GM20431 (cell line): ENCODE measurements around the gene RARRES1.

Experiments used
- in situ Hi-C: fragments of 300-500 bp; cut with MseI, MboI; formaldehyde crosslinking; loops from one replicate; pipeline ENCODE4 v1.15.0; 2020; ENCODE audit warnings: low sequenced_read_pairs; ENCODE audit not compliant: unreplicated experiment

Gene RARRES1

GRCh38 chr3:158737976-158738615 lies 5.8 kb upstream of the RARRES1 start:
- in situ Hi-C loops, result loop anchor here (10.0 kb wide), 1 partner anchor 47 kb away; no protein-coding TSS in a partner anchor

- in situ Hi-C loops, result loop anchor here (10.0 kb wide), 1 partner anchor 47 kb away; no protein-coding TSS in a partner anchor
These were observed 5.2 kb upstream of the RARRES1 start for GRCh38 chr3:158737410-158737809.

- in situ Hi-C loops, result loop anchor here (10.0 kb wide), 1 partner anchor 49 kb away; no protein-coding TSS in a partner anchor
These were observed 3.2 kb upstream of the RARRES1 start for GRCh38 chr3:158735296-158736033.

GRCh38 chr3:158733656-158734055 lies 1.4 kb upstream of the RARRES1 start:
- in situ Hi-C loops, result loop anchor here (10.0 kb wide), 1 partner anchor 51 kb away; no protein-coding TSS in a partner anchor

- in situ Hi-C loops, result loop anchor here (10.0 kb wide), 1 partner anchor 52 kb away; no protein-coding TSS in a partner anchor
These were observed 571 bp upstream of the RARRES1 start for GRCh38 chr3:158732856-158733200.

GRCh38 chr3:158731486-158731885 lies 771 bp downstream of the RARRES1 start:
- in situ Hi-C loops, result loop anchor here (10.0 kb wide), 1 partner anchor 53 kb away; no protein-coding TSS in a partner anchor

- in situ Hi-C loops, result no loop called here
These were observed 3.4 kb downstream of the RARRES1 start for GRCh38 chr3:158728851-158729250.

- in situ Hi-C loops, result no loop called here
These were observed 4.2 kb downstream of the RARRES1 start for GRCh38 chr3:158728061-158728377.

- in situ Hi-C loops, result no loop called here
These were observed 4.8 kb downstream of the RARRES1 start for GRCh38 chr3:158727206-158728060.

- in situ Hi-C loops, result no loop called here
These were observed 6.8 kb downstream of the RARRES1 start for GRCh38 chr3:158725348-158726011.

GRCh38 chr3:158723991-158724390 lies 8.3 kb downstream of the RARRES1 start:
- in situ Hi-C loops, result no loop called here

- in situ Hi-C loops, result no loop called here
These were observed 10.1 kb downstream of the RARRES1 start for GRCh38 chr3:158722108-158722507.

- in situ Hi-C loops, result no loop called here
These were observed 13.6 kb downstream of the RARRES1 start for GRCh38 chr3:158718490-158719170.

GRCh38 chr3:158717576-158717975 lies 14.7 kb downstream of the RARRES1 start:
- in situ Hi-C loops, result no loop called here

GRCh38 chr3:158713094-158713499 lies 19.2 kb downstream of the RARRES1 start:
- in situ Hi-C loops, result no loop called here

GRCh38 chr3:158712443-158712842 lies 19.8 kb downstream of the RARRES1 start:
- in situ Hi-C loops, result no loop called here

GRCh38 chr3:158711886-158712285 lies 20.4 kb downstream of the RARRES1 start:
- in situ Hi-C loops, result no loop called here

- in situ Hi-C loops, result no loop called here
These were observed 21.7 kb downstream of the RARRES1 start for GRCh38 chr3:158710601-158711000.

GRCh38 chr3:158709666-158710083 lies 22.6 kb downstream of the RARRES1 start:
- in situ Hi-C loops, result no loop called here

GRCh38 chr3:158703566-158703965 lies 28.7 kb downstream of the RARRES1 start:
- in situ Hi-C loops, result no loop called here
